T-cell (primary cell): ENCODE data around the gene SHQ1. TPM values are rescaled to one million over a fixed set of nuclear protein-coding genes. Genes with fewer than 3 reads are reported as not detected.
A peak's percentile ranks its signal among the peaks of the same experiment; 100 is the strongest.

Experiments used
- ATAC-seq, 4 experiments: fragments of 200-7000 bp in 3 of 4; fragments of 150-1000 bp in 1 of 4; cut with Tn5 transposase; replicated peaks in 1 of 4; 1 replicate in 3 of 4; 2 replicates in 1 of 4; pipeline ENCODE4 v1.10.0; 2021; ENCODE audit warnings: moderate library complexity in 3 of 4, mild to moderate bottlenecking in 2 of 4, moderate number of reproducible peaks in 1 of 4
- CTCF ChIA-PET, 2 donors: fragments of 300-600 bp; sonication (Branson Sonifier 250); formaldehyde crosslinking; loops; one replicate each; lab custom pipeline; 2022; ENCODE audit warnings: antibody characterized with exemption in 2 of 2; lab: Charles Lee
- POLR2A ChIA-PET, 2 donors: fragments of 300-600 bp; sonication (Branson Sonifier 250); formaldehyde crosslinking; loops; one replicate each; lab custom pipeline; 2022; ENCODE audit warnings: antibody characterized with exemption in 2 of 2; lab: Charles Lee
- DNase-seq, 35 experiments: peaks; one replicate each; pipeline versions ENCODE4 v3.0.0 to v3.0.0-alpha.2; 2013 to 2023
- H3K27ac ChIP-seq: one replicate; pipeline ENCODE4 v1.5.1; 2013; ENCODE audit warnings: low read length
- H3K27me3 ChIP-seq, 2 experiments: replicated peaks in 1 of 2; 1 replicate in 1 of 2; 2 replicates in 1 of 2; pipeline versions ENCODE4 v1.6.1 to v1.7.0; 2013; ENCODE audit warnings: low read length in 1 of 2, mixed read lengths in 1 of 2; ENCODE audit not compliant: control insufficient read depth in 2 of 2, insufficient read depth in 2 of 2; ENCODE audit errors: extremely low read depth in 1 of 2
- H3K36me3 ChIP-seq, 2 donors: 1 replicate in 1 of 2; 2 replicates in 1 of 2; pipeline versions ENCODE4 v1.6.1 to v1.7.0; 2013; ENCODE audit warnings: low read length in 1 of 2; ENCODE audit not compliant: control insufficient read depth in 2 of 2, insufficient read depth in 1 of 2; ENCODE audit errors: extremely low read depth in 1 of 2
- H3K4me1 ChIP-seq, 2 experiments: 1 replicate in 1 of 2; 2 replicates in 1 of 2; pipeline versions ENCODE4 v1.6.1 to v1.7.0; 2013; ENCODE audit warnings: low read length in 2 of 2, mixed read lengths in 1 of 2; ENCODE audit not compliant: insufficient read depth in 2 of 2, control insufficient read depth in 1 of 2; ENCODE audit errors: extremely low read depth in 1 of 2
- H3K4me3 ChIP-seq, 2 donors: 1 replicate in 1 of 2; 2 replicates in 1 of 2; pipeline versions ENCODE4 v1.5.1 to v1.7.0; 2013; ENCODE audit warnings: mild to moderate bottlenecking in 2 of 2, low read length in 1 of 2, moderate library complexity in 1 of 2; ENCODE audit not compliant: control insufficient read depth in 1 of 2; ENCODE audit errors: extremely low read depth in 1 of 2
- H3K9me3 ChIP-seq: 2 replicates; pipeline ENCODE4 v1.7.0; 2013
- H3K27ac Mint-ChIP-seq, 2 donors: one replicate each; pipeline ENCODE4 v1.8.0; 2020 to 2021; ENCODE audit warnings: mild to moderate bottlenecking in 2 of 2, mixed read lengths in 2 of 2
- H3K27me3 Mint-ChIP-seq, 2 donors: one replicate each; pipeline ENCODE4 v1.8.0; 2021 to 2022; ENCODE audit warnings: mixed read lengths in 2 of 2
- H3K36me3 Mint-ChIP-seq: one replicate; pipeline ENCODE4 v1.8.0; 2021; ENCODE audit warnings: mixed read lengths
- H3K4me1 Mint-ChIP-seq, 3 donors: one replicate each; pipeline ENCODE4 v1.8.0; 2020 to 2022; ENCODE audit warnings: mixed read lengths in 3 of 3, mild to moderate bottlenecking in 1 of 3
- H3K4me3 Mint-ChIP-seq, 3 donors: one replicate each; pipeline ENCODE4 v1.8.0; 2020 to 2022; ENCODE audit warnings: mild to moderate bottlenecking in 3 of 3, mixed read lengths in 3 of 3, moderate library complexity in 3 of 3
- H3K9me3 Mint-ChIP-seq, 3 donors: one replicate each; pipeline ENCODE4 v1.8.0; 2020 to 2022; ENCODE audit warnings: mixed read lengths in 3 of 3
- WGBS: methylation state at CpG from one replicate; pipeline ENCODE4 v1.1.5; 2013; ENCODE audit warnings: missing lambda C conversion rate; ENCODE audit not compliant: insufficient coverage; 5-methylcytosine and 5-hydroxymethylcytosine counted together
- total RNA-seq, 35 experiments: library from RNA in 6 of 35; stranded (reverse) in 6 of 35; fragments of 120-200 nt in 1 of 35; gene quantifications; one replicate each; pipeline versions ENCODE4 v1.2.1 to v1.2.4 and lab custom pipeline; 2013 to 2026

The SHQ1 gene
- total RNA-seq, 5 donors from 2014 or later (not counting 1 experiment from before 2014, with no cell fraction given) = 16.6 to 29.0 (median 27.8) TPM

DNA sequence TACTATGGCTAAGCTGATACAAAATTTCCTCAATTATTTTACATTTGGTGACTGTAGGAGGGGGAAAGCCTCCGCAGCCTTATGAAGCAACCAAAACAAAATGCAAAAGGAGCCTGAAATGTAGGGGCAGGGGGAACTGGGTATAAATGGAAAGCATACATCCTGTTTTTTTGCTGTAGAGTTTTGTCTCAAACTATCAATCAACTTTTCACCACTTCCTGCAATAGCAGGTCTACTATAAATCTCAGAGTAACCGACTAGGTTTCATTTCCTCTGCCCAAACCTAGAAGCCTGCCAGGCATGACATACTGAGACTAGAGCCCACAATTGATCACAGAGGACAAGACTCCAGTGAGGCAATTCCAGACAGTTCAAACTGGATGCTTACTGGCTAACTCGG, 91.3 kb downstream of the SHQ1 start:
- Mint-ChIP-seq H3K4me1 (peaks cover 59 to 65% (median 61%) of the 10 kb centered on the region in 3 donors), H3K36me3 (peaks cover 18% of the 10 kb centered on the region), H3K4me3 (peak overlapping the region; percentile 18 to 66 (median 61)), H3K9me3 (no peaks in the 10 kb centered on the region), H3K27me3 (no peaks in the 10 kb centered on the region), H3K27ac (peak overlapping the region; percentile 94)
- Histone ChIP-seq H3K9me3 (no peaks in the 10 kb centered on the region), H3K4me1 (peaks cover 16 to 44% of the 10 kb centered on the region in 2 experiments), H3K27ac (peak overlapping the region; percentile 62), H3K4me3 (peak overlapping the region; percentile 12 to 17), H3K27me3 (no peaks in the 10 kb centered on the region), H3K36me3 (no peaks in the 10 kb centered on the region)
- no CpG with 5 or more reads among the region's 3 CpGs for WGBS
- CTCF ChIA-PET = no interaction called here
- ATAC-seq = peak; percentile 97 to 99 (median 98)
- POLR2A ChIA-PET = no interaction called here
- DNase-seq = peak in 34 of 35 experiments; percentile 19 to 74 (median 44)

GRCh38 chr3:72754582-72754981, 93.7 kb downstream of the SHQ1 start:
- ATAC-seq = no peak
- CTCF ChIA-PET = interaction anchor here (0.5 to 1.2 kb wide), 4 partner anchors 10 to 583 kb away, joined by 3 to 4 read pairs (median 3); no protein-coding TSS in a partner anchor
- POLR2A ChIA-PET = interaction anchor here (0.8 to 1.6 kb wide), 3 partner anchors 8 to 71 kb away, joined by 3 to 9 read pairs (median 3); no protein-coding TSS in a partner anchor
- H3K9me3 Mint-ChIP-seq = no peaks in the 10 kb centered on the region
- no peak overlapping the region for H3K27ac ChIP-seq
- H3K9me3 ChIP-seq = no peaks in the 10 kb centered on the region
- H3K4me3 ChIP-seq = no peak overlapping the region
- peaks cover 53 to 59% (median 54%) of the 10 kb centered on the region in 3 donors for H3K4me1 Mint-ChIP-seq
- no peaks in the 10 kb centered on the region for H3K27me3 ChIP-seq
- no peak for DNase-seq
- WGBS = 100% methylated on average over 1 of the region's 2 CpGs
- H3K36me3 Mint-ChIP-seq = peaks cover 22% of the 10 kb centered on the region
- peak overlapping the region; percentile 94 for H3K27ac Mint-ChIP-seq
- H3K4me1 ChIP-seq = peaks cover 21 to 34% of the 10 kb centered on the region in 2 experiments
- peak overlapping the region in 1 of 3 donors; percentile 35 for H3K4me3 Mint-ChIP-seq
- no peaks in the 10 kb centered on the region for H3K27me3 Mint-ChIP-seq
- H3K36me3 ChIP-seq = no peaks in the 10 kb centered on the region

DNA sequence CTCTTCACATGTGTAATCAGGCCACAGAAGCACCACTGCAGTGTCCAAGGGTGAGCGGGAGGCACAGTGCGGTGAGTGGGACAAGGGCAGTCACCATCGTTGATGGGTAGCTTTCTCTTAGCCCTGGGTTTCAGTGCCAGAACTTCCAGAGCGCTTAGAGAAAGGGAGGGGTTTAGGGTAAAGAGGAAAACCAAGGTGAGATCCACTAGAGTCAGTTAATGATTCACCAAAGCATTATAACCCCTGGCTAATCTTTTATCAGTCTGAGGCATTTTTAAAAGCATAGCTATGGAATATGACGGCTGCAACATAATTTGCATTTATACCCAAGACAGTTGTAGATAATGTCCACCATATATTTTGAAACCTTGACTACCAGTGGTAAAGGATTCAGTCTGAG, 94.8 kb downstream of the SHQ1 start:
- DNase-seq (no peak), ATAC-seq (no peak)
- Mint-ChIP-seq H3K27ac (peak overlapping the region; percentile 46 to 55), H3K36me3 (peaks cover 23% of the 10 kb centered on the region), H3K4me3 (no peak overlapping the region), H3K27me3 (no peaks in the 10 kb centered on the region), H3K9me3 (no peaks in the 10 kb centered on the region), H3K4me1 (peaks cover 60 to 63% (median 60%) of the 10 kb centered on the region in 3 donors)
- H3K4me1 ChIP-seq = peaks cover 26 to 41% of the 10 kb centered on the region in 2 experiments
- no peaks in the 10 kb centered on the region for H3K27me3 ChIP-seq
- no peaks in the 10 kb centered on the region for H3K9me3 ChIP-seq
- 100% methylated on average over 2 of the region's 5 CpGs for WGBS
- POLR2A ChIA-PET = no interaction called here
- H3K27ac ChIP-seq = no peak overlapping the region
- no peaks in the 10 kb centered on the region for H3K36me3 ChIP-seq
- no peak overlapping the region for H3K4me3 ChIP-seq
- CTCF ChIA-PET = interaction anchor here in 1 of 2 donors (1.2 kb wide), 1 partner anchor 13 kb away, joined by 3 read pairs; no protein-coding TSS in a partner anchor

GRCh38 chr3:72750405-72750965, 97.8 kb downstream of the SHQ1 start:
- H3K27me3 Mint-ChIP-seq = no peaks in the 10 kb centered on the region
- H3K4me3 ChIP-seq = no peak overlapping the region
- CTCF ChIA-PET = no interaction called here
- no peaks in the 10 kb centered on the region for H3K36me3 ChIP-seq
- H3K27me3 ChIP-seq = no peaks in the 10 kb centered on the region
- POLR2A ChIA-PET = no interaction called here
- peaks cover 42 to 51% (median 43%) of the 10 kb centered on the region in 3 donors for H3K4me1 Mint-ChIP-seq
- no peak for ATAC-seq
- no peak for DNase-seq
- H3K4me3 Mint-ChIP-seq = no peak overlapping the region
- WGBS = 85% methylated on average over 4 of the region's 4 CpGs
- H3K27ac Mint-ChIP-seq = peak overlapping the region in 1 of 2 donors; percentile 77
- no peak overlapping the region for H3K27ac ChIP-seq
- peaks cover 30% of the 10 kb centered on the region for H3K36me3 Mint-ChIP-seq
- no peaks in the 10 kb centered on the region for H3K9me3 ChIP-seq
- peaks cover 18 to 21% of the 10 kb centered on the region in 2 experiments for H3K4me1 ChIP-seq
- no peaks in the 10 kb centered on the region for H3K9me3 Mint-ChIP-seq

GRCh38 chr3:72748659-72749058, 99.6 kb downstream of the SHQ1 start:
- Histone ChIP-seq H3K9me3 (no peaks in the 10 kb centered on the region), H3K4me1 (peaks cover 12 to 18% of the 10 kb centered on the region in 2 experiments), H3K27me3 (no peaks in the 10 kb centered on the region), H3K36me3 (no peaks in the 10 kb centered on the region), H3K4me3 (no peak overlapping the region), H3K27ac (no peak overlapping the region)
- ATAC-seq = peak in 3 of 4 experiments; percentile 62 to 70 (median 69)
- H3K27ac Mint-ChIP-seq = peak overlapping the region; percentile 38 to 83
- no CpG with 5 or more reads among the region's 6 CpGs for WGBS
- H3K4me1 Mint-ChIP-seq = peaks cover 31 to 39% (median 32%) of the 10 kb centered on the region in 3 donors
- no peaks in the 10 kb centered on the region for H3K27me3 Mint-ChIP-seq
- H3K4me3 Mint-ChIP-seq = peak overlapping the region in 1 of 3 donors; percentile 62
- no peaks in the 10 kb centered on the region for H3K9me3 Mint-ChIP-seq
- CTCF ChIA-PET = interaction anchor here in 1 of 2 donors (0.7 kb wide), 2 partner anchors 39 to 54 kb away, joined by 4 to 5 read pairs; no protein-coding TSS in a partner anchor
- H3K36me3 Mint-ChIP-seq = peaks cover 30% of the 10 kb centered on the region
- DNase-seq = peak in 5 of 35 experiments; percentile 1 to 18 (median 5)
- POLR2A ChIA-PET = interaction anchor here (0.5 to 1.1 kb wide), 2 partner anchors 9 to 117 kb away, joined by 3 to 7 read pairs; no protein-coding TSS in a partner anchor

- Mint-ChIP-seq H3K9me3 (no peaks in the 10 kb centered on the region), H3K4me1 (peaks cover 31 to 46% (median 32%) of the 10 kb centered on the region in 3 donors), H3K4me3 (no peak overlapping the region), H3K36me3 (peaks cover 18% of the 10 kb centered on the region), H3K27me3 (no peaks in the 10 kb centered on the region), H3K27ac (peak overlapping the region in 1 of 2 donors; percentile 39)
- Histone ChIP-seq H3K9me3 (no peaks in the 10 kb centered on the region), H3K27ac (no peak overlapping the region), H3K4me1 (peaks cover 12 to 18% of the 10 kb centered on the region in 2 experiments), H3K4me3 (no peak overlapping the region), H3K36me3 (no peaks in the 10 kb centered on the region), H3K27me3 (no peaks in the 10 kb centered on the region)
- ATAC-seq (no peak), DNase-seq (no peak)
- POLR2A ChIA-PET = interaction anchor here in 1 of 2 donors (0.8 kb wide), 1 partner anchor 8 kb away, joined by 3 read pairs; no protein-coding TSS in a partner anchor
- WGBS = 100% methylated on average over 3 of the region's 11 CpGs
- CTCF ChIA-PET = interaction anchor here in 1 of 2 donors (1.1 kb wide), 1 partner anchor 1017 kb away, joined by 3 read pairs; no protein-coding TSS in a partner anchor
Observed at GRCh38 chr3:72746430-72747411, 101.5 kb downstream of the SHQ1 start.
